Measurements from ENCODE around the gene BCAS3.

Gene BCAS3

DNA sequence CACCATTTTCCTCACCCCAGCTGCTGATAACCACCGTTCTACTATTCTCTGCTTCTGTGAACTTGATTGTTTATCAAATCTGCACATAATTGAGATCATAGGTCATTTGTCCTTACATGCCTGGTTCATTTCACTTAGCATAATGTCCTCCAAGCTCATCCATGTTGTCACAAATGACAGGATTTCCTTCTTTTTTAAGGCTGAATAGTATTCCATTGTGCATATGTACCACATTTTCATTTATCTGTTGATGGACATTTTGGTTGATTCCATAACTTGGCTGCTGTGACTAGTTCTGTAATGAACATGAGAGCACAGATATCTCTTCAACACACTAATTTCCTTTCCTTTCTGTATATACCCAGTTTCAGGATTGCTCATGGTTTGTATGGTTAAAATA lies 496.7 kb downstream of the BCAS3 start:
- no peak for DNase-seq

DNA sequence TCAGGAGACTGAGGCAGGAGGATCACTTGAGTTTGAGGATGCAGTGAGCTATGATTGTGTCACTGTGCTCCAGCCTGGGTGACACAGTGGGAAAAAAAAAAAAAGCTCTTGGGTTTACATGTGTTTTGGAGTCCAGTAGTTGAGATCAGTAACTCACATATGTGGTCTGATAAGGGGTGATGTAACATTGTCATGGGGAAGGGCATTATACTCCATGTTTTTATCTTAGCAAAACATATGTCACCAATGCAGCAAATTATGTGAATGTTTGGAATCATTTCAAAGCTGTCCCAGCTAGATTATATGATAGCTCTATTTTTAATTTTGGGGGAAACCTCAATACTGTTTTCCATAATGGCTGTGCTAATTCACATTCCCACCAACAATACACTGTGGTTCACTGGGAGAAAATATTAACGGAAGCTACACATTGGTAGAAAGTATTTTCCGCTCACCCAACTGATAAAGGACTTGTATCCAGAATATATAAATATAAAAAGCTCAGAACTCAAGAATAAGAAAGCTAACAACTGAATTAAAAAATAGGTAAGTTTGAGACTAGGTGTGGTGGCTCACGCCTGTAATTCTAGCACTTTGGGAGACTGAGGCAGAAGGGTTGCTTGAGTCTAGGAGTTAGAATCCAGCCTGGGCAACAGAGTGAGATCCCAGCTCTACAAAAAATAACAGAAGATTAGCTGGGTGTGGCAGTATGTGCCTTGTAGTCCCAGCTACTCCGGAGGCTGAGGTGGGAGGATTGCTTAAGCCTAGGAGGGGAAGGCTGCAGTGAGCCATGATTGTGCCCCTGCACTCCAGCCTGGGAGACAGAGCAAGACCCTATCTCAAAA lies 497.9 kb downstream of the BCAS3 start:
- DNase-seq, result no peak

DNA sequence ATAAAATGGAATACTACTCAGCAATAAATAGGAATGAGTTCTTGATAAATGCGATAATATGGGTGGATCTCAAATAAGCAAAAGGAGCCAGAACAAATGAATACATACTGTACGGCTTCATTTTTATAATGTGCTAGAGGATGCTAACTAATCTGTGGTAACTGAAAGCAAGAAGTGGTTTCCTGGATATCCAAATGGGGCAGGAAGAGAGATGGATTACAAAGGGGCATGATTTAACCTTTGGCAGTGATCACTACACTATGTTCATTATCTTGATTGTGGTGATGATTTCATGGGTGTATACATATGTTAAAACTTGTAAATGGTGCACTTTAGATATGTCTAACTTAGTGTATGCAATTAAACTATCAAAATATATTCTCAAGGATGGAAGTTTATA lies 499.7 kb downstream of the BCAS3 start:
- DNase-seq, result no peak

DNA sequence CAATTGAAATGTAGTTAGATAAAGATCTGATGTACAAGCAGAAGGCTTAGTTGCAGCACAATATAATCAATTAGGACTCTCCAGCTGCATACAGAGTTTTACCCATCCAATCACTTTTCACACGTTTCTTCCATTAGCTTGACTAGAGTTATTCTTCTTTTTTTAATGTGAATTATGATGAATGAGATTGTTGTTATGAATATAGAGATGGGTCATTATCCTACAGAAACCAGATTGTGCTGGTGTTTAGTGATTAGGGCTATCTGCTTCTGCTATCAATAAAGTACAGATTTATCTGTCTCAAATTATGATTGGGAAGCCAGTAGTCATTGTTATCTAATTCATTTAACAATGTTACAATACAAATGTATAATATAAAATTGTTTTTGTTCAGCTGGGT lies 500.6 kb downstream of the BCAS3 start:
- DNase-seq, result no peak

DNA sequence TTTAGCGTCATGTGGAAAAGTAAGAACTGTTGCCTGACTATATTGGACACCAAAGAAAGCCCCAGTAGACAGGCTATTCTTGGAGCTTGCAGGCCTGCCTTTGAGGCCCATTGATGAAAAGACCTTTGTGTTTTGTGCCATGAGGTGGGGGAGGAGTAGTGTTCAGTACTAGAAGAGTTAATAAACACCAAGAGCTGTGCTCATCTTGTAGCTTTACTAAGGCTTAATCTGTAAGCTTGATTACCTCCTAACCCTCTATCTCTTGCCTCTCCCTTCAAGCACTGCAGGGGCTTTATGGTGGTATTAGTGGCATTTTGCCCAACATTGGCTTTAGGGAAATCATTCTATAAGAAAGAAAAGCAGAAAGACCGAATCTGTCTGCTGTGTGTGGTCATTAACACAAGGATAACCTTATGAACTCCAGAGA lies 501.7 kb downstream of the BCAS3 start:
- DNase-seq, result peak; percentile 70

DNA sequence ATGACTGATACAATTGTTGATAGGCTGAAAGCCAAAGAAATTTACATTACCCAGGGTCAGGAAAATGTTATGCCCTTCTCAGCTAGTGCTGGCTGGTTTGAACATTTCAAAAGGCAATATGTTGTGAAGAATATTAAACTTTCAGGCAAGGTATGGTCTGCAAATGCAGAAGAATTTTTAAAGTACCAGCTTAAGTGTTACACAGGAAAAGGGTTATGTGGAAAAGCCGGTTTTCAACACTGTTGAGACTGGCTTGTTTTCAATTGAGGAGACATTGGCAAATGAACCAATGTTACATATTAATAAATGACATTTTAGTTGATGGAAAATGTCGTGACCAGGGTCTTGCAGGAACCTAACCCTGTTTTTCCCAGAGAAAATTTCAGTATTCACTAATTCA lies 506.1 kb downstream of the BCAS3 start:
- no peak for DNase-seq

DNA sequence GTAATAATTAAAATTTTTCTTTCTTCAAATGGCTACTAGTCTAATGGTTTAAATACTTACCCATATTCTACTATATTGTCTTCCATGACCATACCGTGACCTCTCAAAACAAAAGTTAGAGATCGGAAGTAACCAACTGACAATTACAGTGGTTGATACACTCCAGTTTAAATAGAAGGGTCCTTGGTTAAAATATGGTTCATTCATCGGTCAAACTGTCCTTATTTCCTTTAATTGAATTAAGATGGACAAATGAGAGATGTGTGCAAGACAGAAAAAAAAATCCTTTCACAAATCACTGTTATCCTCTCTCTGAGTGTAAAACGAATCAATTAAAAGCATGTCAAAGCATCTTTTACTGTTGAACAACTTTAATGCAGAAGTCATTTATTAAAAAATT lies 507.7 kb downstream of the BCAS3 start:
- no peak for DNase-seq

DNA sequence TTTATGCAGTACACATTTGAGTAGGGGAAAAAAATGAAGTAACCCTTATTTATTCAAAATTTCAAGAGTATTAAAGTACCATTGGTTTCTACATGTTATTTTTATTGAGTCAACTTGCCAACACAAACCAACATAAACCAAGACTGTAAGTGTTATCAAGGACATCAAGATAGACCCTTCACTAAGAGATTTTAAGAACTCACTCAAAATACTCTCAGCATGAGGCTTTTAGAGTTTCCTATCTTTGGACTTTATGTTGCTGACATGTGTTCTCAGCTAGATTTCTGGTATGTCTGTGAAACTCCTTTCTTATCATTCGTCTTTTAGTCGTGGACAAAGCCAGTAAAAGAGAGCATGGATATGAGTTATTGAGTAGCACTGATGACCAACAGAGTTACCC lies 509.4 kb downstream of the BCAS3 start:
- DNase-seq, result no peak

DNA sequence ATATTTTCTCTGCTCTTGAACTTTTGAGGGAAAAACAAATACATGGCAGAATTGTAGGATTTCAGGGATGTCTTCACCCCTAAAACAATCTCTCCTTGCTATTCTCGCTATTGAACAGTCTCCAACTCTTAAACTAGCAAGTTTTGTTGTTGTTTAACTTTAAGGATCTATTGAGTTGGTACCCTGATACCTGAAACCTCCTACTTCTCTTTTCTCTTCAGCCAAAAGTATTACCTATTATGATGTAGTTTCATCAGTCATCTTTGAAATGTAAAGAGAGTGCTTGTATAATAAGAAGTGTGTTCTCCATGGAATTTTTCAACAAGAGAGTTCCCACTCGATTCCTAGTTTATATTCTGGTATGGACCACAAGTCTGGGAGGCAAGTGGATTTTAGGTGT lies 510.4 kb downstream of the BCAS3 start:
- DNase-seq, result no peak

DNA sequence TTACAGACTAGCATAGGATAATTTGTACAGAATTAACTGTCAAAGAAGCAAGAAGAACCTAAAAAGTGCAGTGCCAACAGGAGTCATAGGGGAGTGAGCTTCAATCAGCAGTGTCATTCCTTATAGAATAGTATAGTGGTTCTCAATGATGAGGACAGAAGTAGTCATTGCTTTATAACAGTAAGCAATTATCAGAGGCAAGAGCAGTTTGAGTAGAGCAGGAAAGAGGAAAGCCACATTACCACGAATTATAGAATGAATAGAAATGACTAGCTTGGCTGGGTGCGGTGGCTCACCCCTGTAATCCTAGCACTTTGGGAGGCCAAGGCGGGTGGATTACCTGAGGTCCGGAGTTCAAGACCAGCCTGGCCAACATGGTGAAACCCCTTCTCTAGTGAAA lies 512.3 kb downstream of the BCAS3 start:
- no peak for DNase-seq

DNA sequence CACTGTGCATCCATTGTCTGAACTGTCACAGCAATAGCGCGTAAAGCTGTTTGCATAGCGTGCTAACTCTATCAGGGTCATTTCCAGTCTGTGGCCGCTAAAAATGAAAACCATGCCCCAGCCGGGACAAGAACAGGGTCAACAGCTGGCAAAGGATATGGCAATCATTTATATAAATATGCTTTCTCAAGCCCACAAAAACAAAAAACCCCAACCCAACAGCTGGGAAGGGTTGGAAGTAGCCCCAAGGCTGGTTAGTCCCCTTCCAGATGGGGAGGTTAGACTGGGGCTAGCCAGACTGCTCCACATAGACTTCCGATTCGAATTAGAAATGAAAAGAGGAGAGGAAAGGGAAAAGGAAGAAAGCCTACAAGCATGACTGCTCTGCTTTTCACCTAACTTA lies 518.7 kb downstream of the BCAS3 start:
- no peak for DNase-seq

DNA sequence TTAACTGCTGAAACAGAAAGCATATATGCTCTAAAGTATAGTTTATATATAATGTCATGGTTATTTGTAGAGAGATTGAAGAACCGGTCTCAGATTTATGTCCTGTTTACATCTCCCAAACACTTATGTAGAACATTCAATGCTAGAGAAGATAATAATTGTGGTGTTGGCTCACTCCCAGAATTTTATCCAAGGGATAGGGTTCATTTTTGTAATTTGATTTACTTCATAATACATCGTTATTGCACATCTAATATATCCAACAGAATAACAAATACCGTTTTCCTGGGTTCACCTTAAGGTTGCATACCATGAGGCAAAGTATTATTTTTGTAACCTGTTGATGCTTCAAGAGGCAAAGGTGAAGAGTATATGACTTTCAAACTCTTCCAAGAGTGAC lies 519.1 kb downstream of the BCAS3 start:
- DNase-seq, result no peak

DNA sequence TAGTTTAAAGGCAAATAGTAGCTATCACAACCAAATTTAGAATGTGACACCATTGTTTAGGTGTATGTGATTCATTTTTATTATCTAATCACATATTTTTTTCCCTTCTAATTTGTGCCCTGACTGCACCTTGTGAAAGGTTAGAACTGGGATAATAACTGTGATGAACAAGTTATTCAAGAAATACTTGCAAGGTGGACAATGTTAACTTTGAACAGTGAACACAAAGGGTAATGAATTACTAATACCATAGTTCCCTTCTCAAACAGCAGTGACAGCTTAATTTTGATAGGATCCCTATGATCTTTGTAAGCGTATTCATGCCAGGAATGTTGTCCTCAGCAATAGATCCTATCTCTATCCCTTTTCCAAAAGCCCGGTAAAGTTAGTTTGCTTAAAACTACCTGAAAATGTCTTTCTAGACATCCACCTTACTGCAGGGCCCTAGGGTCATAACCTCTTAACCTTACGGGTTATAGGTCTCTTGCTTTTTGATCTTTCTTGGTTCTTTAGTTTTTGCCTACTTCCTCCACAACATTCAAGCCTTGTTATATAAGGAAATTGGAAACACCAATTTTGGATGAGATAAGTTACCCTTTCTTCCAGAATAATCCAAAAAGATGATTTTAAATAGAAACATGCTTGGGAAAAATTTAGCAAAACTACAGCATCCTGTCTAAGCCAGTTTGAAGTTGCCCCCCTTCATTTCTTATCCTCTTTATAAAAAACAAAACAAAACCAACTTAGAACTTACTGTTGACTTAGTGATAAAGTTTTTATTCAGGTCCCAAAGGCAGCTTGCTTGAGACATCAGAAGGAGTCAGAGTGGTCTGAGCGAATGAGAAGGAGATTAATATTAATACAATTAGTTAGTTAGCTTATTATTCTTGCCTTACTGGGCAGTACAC lies 522.0 kb downstream of the BCAS3 start:
- DNase-seq, result no peak

DNA sequence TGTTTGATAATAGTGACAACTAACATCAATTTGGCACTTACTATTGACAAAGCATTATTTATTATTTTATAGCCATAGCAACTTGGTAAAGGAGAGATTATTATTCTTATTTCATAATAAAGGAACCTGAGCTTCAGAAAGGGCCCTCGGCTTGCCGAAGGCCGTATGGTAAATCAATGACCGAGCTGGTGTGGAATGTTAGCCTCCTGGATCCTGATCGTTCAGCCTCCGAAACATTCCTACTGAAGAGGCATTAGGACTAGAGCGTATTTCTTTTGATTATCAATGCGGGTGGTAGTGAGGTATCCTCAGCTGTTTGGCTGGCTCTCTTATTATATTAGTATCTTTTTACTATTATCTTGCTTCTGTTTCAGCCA lies 522.7 kb downstream of the BCAS3 start:
- peak; percentile 69 for DNase-seq

DNA sequence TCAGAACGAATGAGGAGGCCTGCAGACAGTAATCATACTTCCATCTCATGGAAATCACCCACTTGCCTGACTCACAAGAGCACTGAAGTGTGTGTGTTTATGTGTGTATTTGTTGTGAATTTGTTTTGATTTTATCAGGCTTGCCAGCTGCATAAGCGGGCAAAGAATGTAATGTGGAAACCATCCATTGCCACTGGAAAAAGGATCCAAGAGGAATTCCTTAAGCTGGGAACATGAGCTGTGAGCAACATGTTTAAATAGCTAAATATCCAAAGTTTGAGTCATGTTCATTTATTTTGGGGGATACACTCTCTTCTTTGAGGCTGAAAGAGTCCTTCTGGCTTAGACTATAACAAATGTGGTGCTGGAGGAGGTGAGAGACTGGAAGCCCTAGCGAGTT lies 523.6 kb downstream of the BCAS3 start:
- peak; percentile 58 for DNase-seq

DNA sequence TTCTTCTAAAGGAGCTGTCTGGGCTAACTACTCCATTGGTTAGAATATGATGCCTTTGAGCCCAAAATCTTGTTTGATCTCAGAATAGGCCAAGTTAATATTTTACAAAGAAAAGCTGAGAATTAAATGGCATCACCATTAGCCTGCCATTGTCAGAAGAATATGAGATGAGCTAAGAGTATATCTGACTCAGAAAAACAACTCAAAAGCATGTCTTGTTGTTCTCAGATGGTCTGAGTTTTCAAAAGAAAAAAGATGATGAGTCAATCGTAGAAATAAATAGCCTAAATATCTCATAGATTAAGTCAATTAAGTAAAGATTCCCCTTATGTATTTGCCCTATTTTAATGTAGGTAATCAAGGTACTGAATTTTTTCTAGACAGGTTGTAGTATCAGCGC lies 524.9 kb downstream of the BCAS3 start:
- DNase-seq, result no peak

DNA sequence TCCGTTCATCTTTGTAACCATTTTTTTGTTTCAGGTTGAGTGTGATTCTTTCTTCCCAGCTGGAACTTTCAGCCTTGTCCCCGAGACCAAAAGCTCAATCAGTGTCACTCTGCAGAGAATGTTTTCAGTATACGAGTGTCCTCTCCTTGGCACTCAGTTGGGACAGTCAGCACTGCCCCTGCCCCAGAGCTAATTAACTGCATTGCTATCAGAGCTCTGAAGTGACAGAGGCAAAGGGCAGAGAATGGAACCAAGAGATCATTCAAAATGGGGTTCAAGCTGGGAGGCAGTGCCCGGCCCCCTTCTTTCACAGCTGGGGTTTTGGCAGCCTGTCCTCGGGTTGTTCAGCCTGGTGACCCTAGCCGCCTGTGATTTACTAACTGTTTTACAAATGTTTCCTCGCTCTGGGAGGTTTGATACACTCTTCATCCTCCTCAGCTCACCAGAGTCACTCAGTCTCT lies 526.0 kb downstream of the BCAS3 start:
- DNase-seq, result no peak

DNA sequence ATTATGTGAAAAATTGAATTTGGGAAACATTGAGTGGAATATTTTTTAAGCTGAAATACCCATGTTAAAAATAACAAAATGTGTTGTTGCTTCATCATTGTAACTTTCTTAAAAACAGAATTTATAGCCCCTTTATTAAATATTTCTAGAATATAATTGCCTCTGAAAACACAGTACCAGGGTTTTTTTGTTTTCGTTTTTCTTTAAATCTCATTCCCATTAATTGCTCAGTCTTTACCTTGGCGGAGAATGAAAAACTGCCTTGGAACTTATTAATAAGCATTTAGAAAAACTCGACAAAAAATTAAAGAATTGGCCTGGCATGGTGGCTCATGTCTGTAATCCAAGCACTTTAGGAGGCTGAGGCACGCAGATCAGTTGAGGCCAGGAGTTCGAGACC lies 526.8 kb downstream of the BCAS3 start:
- no peak for DNase-seq

DNA sequence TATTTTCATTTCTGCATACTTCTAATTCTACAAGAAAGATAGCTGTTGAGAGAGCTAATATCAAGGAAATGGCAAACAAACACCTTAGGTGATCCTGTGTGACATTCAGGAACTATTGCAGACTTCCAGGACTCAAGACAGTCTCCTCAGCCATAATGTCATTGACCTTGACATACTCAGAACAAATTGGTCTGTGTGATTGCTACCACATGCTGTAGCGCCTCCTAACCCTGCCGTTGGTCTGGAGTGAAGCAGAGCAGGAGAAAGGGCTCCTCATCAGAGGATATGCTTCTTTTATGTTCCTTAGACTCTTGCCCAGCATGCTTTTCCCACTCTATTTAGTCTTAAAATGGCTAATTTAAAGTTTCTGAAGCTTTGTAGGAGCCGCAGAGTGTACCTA lies 527.8 kb downstream of the BCAS3 start:
- no peak for DNase-seq

DNA sequence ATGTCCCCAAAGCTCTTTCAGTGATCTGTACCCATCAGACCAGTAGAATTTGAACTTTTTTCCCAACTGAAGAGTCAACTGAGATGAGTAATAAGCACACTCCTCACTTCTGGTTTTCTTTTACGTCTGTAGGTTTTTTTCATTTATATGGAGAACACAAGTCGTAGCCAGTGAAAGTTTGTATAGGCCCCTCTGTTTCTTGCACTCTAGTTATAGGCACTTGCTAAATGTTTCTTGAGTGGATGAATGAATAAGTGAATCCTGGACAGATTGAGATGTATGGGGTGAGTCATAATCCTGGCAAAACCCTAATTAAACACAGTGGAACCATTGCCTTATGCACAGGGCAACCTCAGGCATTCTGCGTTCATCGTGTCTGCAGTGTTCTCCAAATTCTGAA lies 528.3 kb downstream of the BCAS3 start:
- DNase-seq, result no peak

DNA sequence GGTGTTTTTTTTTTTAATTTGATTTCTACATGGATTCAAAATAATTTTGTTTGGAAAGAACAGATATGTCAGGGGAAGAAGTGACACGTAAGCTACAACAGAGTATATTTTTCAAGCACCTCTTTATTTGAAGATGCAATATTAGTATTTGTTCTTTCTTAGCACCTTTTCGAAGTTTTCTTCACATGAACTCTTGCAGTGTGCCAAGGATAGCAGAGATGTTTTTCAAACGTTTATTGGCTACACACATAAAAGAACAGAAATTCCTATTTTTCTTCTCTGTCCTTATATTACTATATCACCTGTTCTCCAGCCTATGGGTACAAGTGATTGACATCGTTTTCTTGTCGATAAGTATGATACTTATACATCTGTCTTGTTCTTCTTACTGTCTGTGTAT lies 529.3 kb downstream of the BCAS3 start:
- DNase-seq, result no peak

DNA sequence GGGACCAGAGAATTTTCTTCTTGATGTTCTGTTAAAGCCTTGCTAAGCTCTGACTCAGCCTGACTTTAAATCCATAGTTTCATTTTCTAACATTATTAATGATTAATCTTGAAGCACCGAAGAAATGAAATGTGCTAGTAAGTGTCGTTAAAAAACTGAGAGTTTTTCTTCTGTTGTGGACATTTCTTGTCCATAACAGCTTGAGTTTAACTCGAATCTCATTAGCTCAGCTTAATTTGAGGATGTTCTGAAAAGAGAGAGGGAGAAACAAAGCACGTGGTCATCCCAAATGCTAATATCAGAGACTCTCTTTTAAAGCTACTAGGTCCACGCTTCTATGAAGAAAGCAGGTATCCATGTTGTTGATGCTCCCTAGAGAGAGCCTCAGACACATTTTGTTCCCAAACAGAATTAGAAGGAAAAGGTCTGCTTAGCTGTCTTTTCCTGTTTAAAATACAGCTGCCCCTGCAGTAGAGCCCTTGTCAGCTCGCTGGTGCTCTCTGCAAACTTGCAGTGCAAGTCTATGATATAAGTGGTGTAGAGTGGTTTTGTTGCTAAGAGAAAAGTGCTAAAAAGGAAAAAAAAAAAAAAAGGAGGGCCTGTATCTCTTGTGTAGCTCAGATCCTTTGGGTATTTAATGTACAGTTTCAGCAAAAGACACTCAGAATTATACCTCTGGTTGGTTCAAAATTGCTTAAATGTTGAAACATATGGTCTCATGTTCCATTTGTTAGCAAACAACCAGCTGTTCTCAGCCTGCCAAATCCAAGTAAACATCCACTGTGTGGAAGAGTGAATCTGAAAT lies 530.9 kb downstream of the BCAS3 start:
- no peak for DNase-seq

DNA sequence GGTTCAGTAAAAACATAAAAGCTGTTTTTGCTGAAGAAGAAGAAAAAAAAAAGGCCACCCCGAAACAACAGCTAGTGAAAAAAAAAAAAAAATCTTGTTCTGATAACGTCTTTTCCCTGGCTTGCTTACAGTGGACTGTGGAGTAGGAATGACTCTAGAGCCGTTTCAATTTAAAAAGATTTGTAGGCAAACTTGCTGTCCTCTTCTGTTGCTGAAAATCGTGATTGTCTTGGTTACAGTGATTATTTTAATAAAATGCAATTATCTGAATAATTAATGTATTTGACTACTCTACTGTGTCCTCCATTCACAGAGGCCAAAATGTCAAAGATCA lies 531.4 kb downstream of the BCAS3 start:
- no peak for DNase-seq
